ENCODE measurements around the gene KLRC3. TPM values are rescaled to one million over a fixed set of nuclear protein-coding genes. Genes with fewer than 3 reads are reported as not detected.
A peak's percentile ranks its signal among the peaks of the same experiment; 100 is the strongest.
"Not testable (repeated sequence)": the region's sequence is repeated elsewhere in the genome, so short reads cannot be mapped to it uniquely, and the experiment has no call there.

The KLRC3 gene
- total and polyA plus RNA-seq, 11 donors, result not detected

DNA sequence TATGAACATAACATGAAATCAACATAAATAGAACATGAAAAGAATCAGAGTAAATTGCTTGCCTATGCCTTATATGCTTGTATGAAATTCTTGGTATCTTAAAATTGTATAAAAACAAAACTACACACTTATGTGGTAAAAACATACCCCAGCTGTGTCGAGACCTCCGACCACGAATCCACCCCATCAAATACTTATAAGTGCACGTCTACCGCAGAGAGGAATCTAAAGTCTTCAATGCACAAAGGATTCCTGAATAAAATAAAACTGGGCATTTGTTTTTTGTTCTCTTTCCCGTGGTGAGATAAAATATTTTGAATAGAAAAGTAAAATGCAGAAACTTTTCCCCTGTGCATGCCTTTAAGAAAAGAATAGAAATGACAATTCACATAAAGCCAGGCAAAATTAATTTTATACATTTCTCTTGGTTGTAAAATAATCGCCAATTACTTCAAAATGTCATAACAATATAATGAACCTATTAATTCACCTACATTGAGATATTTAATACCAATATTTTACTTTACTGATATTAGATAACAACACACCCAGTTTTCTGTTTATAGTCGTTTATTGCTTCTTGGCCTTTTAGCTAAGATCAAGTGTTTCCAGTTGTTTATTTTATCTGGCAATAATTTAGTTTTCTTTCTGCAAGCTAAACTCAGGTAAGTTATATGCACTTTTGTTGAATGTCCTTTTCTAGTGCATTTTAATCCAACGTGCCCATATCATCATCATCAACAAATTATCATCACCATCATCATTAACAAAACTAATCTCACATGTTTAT, 31.6 kb downstream of the KLRC3 start:
- Histone ChIP-seq H3K4me3 (peak overlapping the region in 1 of 12 donors; percentile 46), H3K9me3 (peaks cover 0 to 9% (median 2%) of the 10 kb centered on the region in 12 donors), H3K27ac (peak overlapping the region in 1 of 12 donors; percentile 34), H3K27me3 (no peaks in the 10 kb centered on the region), H3K4me1 (peaks cover 0 to 16% (median 0%) of the 10 kb centered on the region in 12 donors), H3K36me3 (no peaks in the 10 kb centered on the region)
- 74 to 82% (median 77%) methylated on average over 9 of the region's 9 CpGs for WGBS, 4 donors
- no peak for TF ChIP-seq POLR2A (IDR thresholded peaks at IDR 0.05)
- TF ChIP-seq, protein P1, sequence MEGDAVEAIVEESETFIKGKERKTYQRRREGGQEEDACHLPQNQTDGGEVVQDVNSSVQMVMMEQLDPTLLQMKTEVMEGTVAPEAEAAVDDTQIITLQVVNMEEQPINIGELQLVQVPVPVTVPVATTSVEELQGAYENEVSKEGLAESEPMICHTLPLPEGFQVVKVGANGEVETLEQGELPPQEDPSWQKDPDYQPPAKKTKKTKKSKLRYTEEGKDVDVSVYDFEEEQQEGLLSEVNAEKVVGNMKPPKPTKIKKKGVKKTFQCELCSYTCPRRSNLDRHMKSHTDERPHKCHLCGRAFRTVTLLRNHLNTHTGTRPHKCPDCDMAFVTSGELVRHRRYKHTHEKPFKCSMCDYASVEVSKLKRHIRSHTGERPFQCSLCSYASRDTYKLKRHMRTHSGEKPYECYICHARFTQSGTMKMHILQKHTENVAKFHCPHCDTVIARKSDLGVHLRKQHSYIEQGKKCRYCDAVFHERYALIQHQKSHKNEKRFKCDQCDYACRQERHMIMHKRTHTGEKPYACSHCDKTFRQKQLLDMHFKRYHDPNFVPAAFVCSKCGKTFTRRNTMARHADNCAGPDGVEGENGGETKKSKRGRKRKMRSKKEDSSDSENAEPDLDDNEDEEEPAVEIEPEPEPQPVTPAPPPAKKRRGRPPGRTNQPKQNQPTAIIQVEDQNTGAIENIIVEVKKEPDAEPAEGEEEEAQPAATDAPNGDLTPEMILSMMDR (IDR thresholded peaks at IDR 0.05), result no peak
- no peak for DNase-seq
- intact Hi-C loops (cut with DNase I), result no loop called here
- ATAC-seq, result no peak

DNA sequence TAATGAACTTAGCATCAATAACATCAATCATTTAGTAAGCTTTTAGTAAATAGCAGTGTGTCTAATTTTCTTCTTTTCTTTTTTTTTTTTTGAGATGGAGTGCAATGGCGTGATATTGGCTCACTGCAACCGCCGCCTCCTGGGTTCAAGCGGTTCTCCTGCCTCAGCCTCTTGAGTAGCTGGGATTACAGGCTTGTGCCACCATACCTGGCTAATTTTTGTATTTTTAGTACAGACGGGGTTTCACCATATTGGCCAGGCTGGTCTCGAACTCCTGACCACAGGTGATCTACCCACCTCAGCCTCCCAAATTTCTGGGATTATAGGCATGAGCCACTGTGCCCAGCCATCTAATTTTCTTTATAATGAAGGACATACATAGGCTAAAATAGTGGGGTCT, 32.9 kb downstream of the KLRC3 start:
- intact Hi-C loops (cut with DNase I); ATAC-seq; H3K36me3 ChIP-seq; H3K9me3 ChIP-seq; H3K4me1 ChIP-seq; DNase-seq; H3K27me3 ChIP-seq: not testable (repeated sequence)
- H3K27ac ChIP-seq, result peak overlapping the region in 1 of 12 donors; percentile 34
- WGBS, 4 donors, result 88 to 92% (median 90%) methylated on average over 6 of the region's 6 CpGs
- peak overlapping the region in 1 of 12 donors; percentile 46 for H3K4me3 ChIP-seq

DNA sequence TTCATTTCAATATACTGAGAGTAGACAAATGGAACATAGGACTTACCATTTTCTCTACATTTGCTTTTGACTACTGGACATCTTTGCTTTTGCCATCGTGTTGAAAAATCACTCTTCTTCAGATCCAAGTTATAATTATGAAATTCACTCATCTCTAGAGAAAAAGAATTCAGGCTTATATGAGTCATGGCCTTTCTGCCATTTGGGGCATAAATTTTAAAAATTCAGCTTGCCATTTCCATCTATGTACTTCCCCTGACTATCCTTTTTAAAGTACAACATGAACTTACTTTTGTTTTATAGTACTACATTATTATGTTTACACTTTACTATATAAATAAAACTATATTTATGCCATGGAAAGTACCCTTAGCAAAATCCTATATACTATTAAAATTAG, 33.5 kb downstream of the KLRC3 start:
- no peaks in the 10 kb centered on the region for H3K27me3 ChIP-seq
- 51 to 68% (median 56%) methylated on average over 1 of the region's 1 CpG for WGBS, 4 donors
- no peak for DNase-seq
- TF ChIP-seq, protein P1 (IDR thresholded peaks at IDR 0.05), result no peak
- peak overlapping the region in 1 of 12 donors; percentile 34 for H3K27ac ChIP-seq
- H3K9me3 ChIP-seq, result peaks cover 0 to 10% (median 2%) of the 10 kb centered on the region in 12 donors
- intact Hi-C loops (cut with DNase I), result no loop called here
- H3K36me3 ChIP-seq, result no peaks in the 10 kb centered on the region
- no peak for ATAC-seq
- H3K4me1 ChIP-seq, result peaks cover 0 to 2% (median 0%) of the 10 kb centered on the region in 12 donors
- H3K4me3 ChIP-seq, result peak overlapping the region in 1 of 12 donors; percentile 46

DNA sequence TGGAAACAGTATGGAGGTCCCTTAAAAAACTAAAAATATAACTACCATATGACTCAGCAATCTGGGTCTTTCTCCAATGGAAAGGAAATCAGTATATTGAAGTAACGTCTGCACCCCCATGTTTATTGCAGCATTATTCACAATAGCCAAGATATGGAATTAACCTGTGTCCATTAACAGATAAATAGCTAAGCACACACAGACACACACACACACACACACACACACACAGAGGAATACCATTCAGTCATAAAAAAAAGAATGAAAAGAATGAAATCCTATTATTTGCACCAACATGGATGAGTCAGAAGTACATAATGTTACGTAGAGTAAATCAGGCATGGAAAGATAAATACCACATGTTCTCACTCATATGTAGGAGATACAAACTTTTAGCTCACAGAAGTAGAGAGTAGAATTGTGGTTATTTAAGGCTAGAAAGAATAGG, 35.2 kb downstream of the KLRC3 start:
- peaks cover 0 to 10% (median 2%) of the 10 kb centered on the region in 12 donors for H3K9me3 ChIP-seq
- no peaks in the 10 kb centered on the region for H3K4me1 ChIP-seq
- TF ChIP-seq, protein P1 (IDR thresholded peaks at IDR 0.05), result no peak
- TF ChIP-seq POLR2A (IDR thresholded peaks at IDR 0.05), result no peak
- DNase-seq (no peak), ATAC-seq (no peak)
- peak overlapping the region in 1 of 12 donors; percentile 27 for H3K4me3 ChIP-seq
- H3K36me3 ChIP-seq, result no peaks in the 10 kb centered on the region
- no peaks in the 10 kb centered on the region for H3K27me3 ChIP-seq
- 67 to 83% (median 76%) methylated on average over 2 of the region's 2 CpGs for WGBS, 4 donors
- intact Hi-C loops (cut with DNase I), result no loop called here
- H3K27ac ChIP-seq, result no peak overlapping the region

Measured in heart left ventricle (tissue), 16 donors.